SK-N-SH treated with all-trans-retinoic acid at 6 μM for 48 hours (cell line): ENCODE measurements around the gene MED27.
A peak's percentile ranks its signal among the peaks of the same experiment; 100 is the strongest.

Experiments used
- ATAC-seq: fragments of 200-7000 bp; cut with Tn5 transposase; 3 replicates; pipeline ENCODE4 v1.9.1; 2020; ENCODE audit warnings: mild to moderate bottlenecking, moderate library complexity
- ARNTL ChIP-seq: fragments of 450-650 bp; formaldehyde crosslinking; IDR thresholded peaks from 2 replicates; pipeline ENCODE4 v1.5.0; 2020; ENCODE audit warnings: low read depth, mild to moderate bottlenecking, moderate library complexity, borderline replicate concordance
- CSDC2 ChIP-seq: fragments of 250-450 bp; sonication (Bioruptor Pico); IDR thresholded peaks from 2 replicates; pipeline ENCODE4 v1.5.0; 2020; ENCODE audit warnings: mild to moderate bottlenecking, moderate library complexity
- CSRNP3 ChIP-seq: fragments of 250-450 bp; sonication (Bioruptor Pico); IDR thresholded peaks from 2 replicates; pipeline ENCODE4 v1.5.1; 2021; ENCODE audit warnings: mild to moderate bottlenecking, moderate library complexity
- ESRRG ChIP-seq: fragments of 250-450 bp; sonication (Bioruptor Pico); IDR thresholded peaks from 2 replicates; pipeline ENCODE4 v1.6.1; 2021; ENCODE audit warnings: mild to moderate bottlenecking
- GLIS3 ChIP-seq: fragments of 250-450 bp; sonication (Bioruptor Pico); IDR thresholded peaks from 2 replicates; pipeline ENCODE4 v1.5.0; 2020; ENCODE audit warnings: mild to moderate bottlenecking, moderate library complexity
- ISL1 ChIP-seq: fragments of 250-450 bp; sonication (Bioruptor Pico); IDR thresholded peaks from 2 replicates; pipeline ENCODE4 v2.1.2; 2022; ENCODE audit warnings: mild to moderate bottlenecking, moderate library complexity
- OSR1 ChIP-seq: fragments of 250-450 bp; sonication (Bioruptor Pico); IDR thresholded peaks from 2 replicates; pipeline ENCODE4 v1.8.0; 2022; ENCODE audit warnings: moderate library complexity, mild to moderate bottlenecking, inconsistent platforms
- POU6F1 ChIP-seq: fragments of 250-450 bp; sonication (Bioruptor Pico); IDR thresholded peaks from 2 replicates; pipeline ENCODE4 v1.8.0; 2021; ENCODE audit warnings: low read depth, mild to moderate bottlenecking, moderate library complexity, borderline replicate concordance
- PPARA ChIP-seq: fragments of 250-450 bp; sonication (Bioruptor Pico); IDR thresholded peaks from 2 replicates; pipeline ENCODE4 v1.5.0; 2020; ENCODE audit warnings: mild to moderate bottlenecking, borderline replicate concordance
- SNAI2 ChIP-seq: fragments of 250-450 bp; sonication (Bioruptor Pico); IDR thresholded peaks from 2 replicates; pipeline ENCODE4 v1.5.0; 2020; ENCODE audit warnings: mild to moderate bottlenecking, moderate library complexity
- TCF4 ChIP-seq: fragments of 250-450 bp; sonication (Bioruptor Pico); IDR thresholded peaks from 2 replicates; pipeline ENCODE4 v1.8.0; 2021; ENCODE audit warnings: mild to moderate bottlenecking, moderate library complexity, borderline replicate concordance
- TOX ChIP-seq: fragments of 250-450 bp; sonication (Bioruptor Pico); IDR thresholded peaks from 2 replicates; pipeline ENCODE4 v1.8.0; 2021; ENCODE audit warnings: mild to moderate bottlenecking, moderate library complexity, borderline replicate concordance
- ZC3H10 ChIP-seq: fragments of 250-450 bp; sonication (Bioruptor Pico); IDR thresholded peaks from 2 replicates; pipeline ENCODE4 v1.5.1; 2021; ENCODE audit warnings: mild to moderate bottlenecking, moderate library complexity
- ZFP3 ChIP-seq: fragments of 250-450 bp; sonication (Bioruptor Pico); IDR thresholded peaks from 2 replicates; pipeline ENCODE4 v1.5.0; 2020; ENCODE audit warnings: mild to moderate bottlenecking, moderate library complexity
- ZNF565 ChIP-seq: fragments of 450-650 bp; formaldehyde crosslinking; conservative IDR thresholded peaks from 2 replicates; pipeline ENCODE4 v1.5.0; 2020; ENCODE audit warnings: low read depth, mild to moderate bottlenecking, moderate library complexity
- ZNF70 ChIP-seq: fragments of 450-650 bp; formaldehyde crosslinking; IDR thresholded peaks from 2 replicates; pipeline ENCODE4 v1.5.0; 2020; ENCODE audit warnings: mild to moderate bottlenecking, moderate library complexity
- ZNF8 ChIP-seq: fragments of 450-650 bp; formaldehyde crosslinking; IDR thresholded peaks from 2 replicates; pipeline ENCODE4 v1.5.0; 2020; ENCODE audit warnings: mild to moderate bottlenecking, moderate library complexity
- TF ChIP-seq, protein P1 (sequence below): fragments of 250-450 bp; sonication (Bioruptor Pico); IDR thresholded peaks from 2 replicates; pipeline ENCODE4 v1.5.0; 2020; ENCODE audit warnings: mild to moderate bottlenecking, moderate library complexity
- TF ChIP-seq, protein P2 (sequence below): fragments of 250-450 bp; sonication (Bioruptor Pico); IDR thresholded peaks from 2 replicates; pipeline ENCODE4 v1.5.1; 2020; ENCODE audit warnings: low read depth, mild to moderate bottlenecking, moderate library complexity
- TF ChIP-seq, protein P3 (sequence below): fragments of 250-450 bp; sonication (Bioruptor Pico); IDR thresholded peaks from 2 replicates; pipeline ENCODE4 v1.8.0; 2020; ENCODE audit warnings: mild to moderate bottlenecking, moderate library complexity, borderline replicate concordance

Gene MED27

DNA sequence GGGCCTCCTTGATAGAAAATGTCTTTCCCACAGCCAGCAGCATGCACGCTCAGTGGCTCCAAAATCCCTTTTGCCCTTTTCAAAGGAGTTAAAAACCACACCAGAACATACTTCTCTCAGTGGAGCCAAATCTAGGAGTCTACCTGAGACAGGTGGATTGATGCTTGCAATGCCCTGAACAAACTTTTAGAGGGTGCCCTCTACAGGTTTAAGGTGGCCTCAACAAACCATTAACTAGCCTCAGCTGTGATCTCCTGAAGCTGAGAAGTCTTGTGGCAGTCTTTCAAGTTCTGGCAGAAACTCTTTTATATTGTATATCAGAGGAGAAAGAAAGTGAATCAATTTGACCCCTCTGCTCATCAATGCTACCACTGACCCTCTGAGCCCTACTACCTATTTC, 125.4 kb downstream of the MED27 start:
- ATAC-seq: no peak

GRCh38 chr9:131951905-131952304, 127.8 kb downstream of the MED27 start:
- ATAC-seq: peak; percentile 48; the same call in 1 of the 3 replicates
- TF ChIP-seq, protein P1, sequence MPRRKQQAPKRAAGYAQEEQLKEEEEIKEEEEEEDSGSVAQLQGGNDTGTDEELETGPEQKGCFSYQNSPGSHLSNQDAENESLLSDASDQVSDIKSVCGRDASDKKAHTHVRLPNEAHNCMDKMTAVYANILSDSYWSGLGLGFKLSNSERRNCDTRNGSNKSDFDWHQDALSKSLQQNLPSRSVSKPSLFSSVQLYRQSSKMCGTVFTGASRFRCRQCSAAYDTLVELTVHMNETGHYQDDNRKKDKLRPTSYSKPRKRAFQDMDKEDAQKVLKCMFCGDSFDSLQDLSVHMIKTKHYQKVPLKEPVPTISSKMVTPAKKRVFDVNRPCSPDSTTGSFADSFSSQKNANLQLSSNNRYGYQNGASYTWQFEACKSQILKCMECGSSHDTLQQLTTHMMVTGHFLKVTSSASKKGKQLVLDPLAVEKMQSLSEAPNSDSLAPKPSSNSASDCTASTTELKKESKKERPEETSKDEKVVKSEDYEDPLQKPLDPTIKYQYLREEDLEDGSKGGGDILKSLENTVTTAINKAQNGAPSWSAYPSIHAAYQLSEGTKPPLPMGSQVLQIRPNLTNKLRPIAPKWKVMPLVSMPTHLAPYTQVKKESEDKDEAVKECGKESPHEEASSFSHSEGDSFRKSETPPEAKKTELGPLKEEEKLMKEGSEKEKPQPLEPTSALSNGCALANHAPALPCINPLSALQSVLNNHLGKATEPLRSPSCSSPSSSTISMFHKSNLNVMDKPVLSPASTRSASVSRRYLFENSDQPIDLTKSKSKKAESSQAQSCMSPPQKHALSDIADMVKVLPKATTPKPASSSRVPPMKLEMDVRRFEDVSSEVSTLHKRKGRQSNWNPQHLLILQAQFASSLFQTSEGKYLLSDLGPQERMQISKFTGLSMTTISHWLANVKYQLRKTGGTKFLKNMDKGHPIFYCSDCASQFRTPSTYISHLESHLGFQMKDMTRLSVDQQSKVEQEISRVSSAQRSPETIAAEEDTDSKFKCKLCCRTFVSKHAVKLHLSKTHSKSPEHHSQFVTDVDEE (CRISPR knock-in tag): 0 out of 2 replicates have a peak, but pooled peaks have one; percentile 26
- TF ChIP-seq ISL1 (CRISPR knock-in tag) (no peak), CSRNP3 (CRISPR knock-in tag) (no peak)

More for the DNA sequence above, 125.4 kb downstream of the MED27 start:
- TF ChIP-seq ZC3H10 (CRISPR knock-in tag) (no peak), TOX (CRISPR knock-in tag) (no peak), POU6F1 (no peak), GLIS3 (CRISPR knock-in tag) (no peak), ZFP3 (no peak), ISL1 (CRISPR knock-in tag) (no peak), PPARA (no peak), ARNTL (CRISPR knock-in tag) (no peak), ZNF70 (no peak), ZNF8 (CRISPR knock-in tag) (no peak), CSRNP3 (CRISPR knock-in tag) (no peak), CSDC2 (no peak), TCF4 (no peak), OSR1 (no peak), SNAI2 (CRISPR knock-in tag) (no peak), ESRRG (no peak), ZNF565 (CRISPR knock-in tag) (no peak)
- TF ChIP-seq, protein P2, sequence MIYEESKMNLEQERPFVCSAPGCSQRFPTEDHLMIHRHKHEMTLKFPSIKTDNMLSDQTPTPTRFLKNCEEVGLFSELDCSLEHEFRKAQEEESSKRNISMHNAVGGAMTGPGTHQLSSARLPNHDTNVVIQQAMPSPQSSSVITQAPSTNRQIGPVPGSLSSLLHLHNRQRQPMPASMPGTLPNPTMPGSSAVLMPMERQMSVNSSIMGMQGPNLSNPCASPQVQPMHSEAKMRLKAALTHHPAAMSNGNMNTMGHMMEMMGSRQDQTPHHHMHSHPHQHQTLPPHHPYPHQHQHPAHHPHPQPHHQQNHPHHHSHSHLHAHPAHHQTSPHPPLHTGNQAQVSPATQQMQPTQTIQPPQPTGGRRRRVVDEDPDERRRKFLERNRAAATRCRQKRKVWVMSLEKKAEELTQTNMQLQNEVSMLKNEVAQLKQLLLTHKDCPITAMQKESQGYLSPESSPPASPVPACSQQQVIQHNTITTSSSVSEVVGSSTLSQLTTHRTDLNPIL (CRISPR knock-in tag): no peak
- TF ChIP-seq, protein P3, sequence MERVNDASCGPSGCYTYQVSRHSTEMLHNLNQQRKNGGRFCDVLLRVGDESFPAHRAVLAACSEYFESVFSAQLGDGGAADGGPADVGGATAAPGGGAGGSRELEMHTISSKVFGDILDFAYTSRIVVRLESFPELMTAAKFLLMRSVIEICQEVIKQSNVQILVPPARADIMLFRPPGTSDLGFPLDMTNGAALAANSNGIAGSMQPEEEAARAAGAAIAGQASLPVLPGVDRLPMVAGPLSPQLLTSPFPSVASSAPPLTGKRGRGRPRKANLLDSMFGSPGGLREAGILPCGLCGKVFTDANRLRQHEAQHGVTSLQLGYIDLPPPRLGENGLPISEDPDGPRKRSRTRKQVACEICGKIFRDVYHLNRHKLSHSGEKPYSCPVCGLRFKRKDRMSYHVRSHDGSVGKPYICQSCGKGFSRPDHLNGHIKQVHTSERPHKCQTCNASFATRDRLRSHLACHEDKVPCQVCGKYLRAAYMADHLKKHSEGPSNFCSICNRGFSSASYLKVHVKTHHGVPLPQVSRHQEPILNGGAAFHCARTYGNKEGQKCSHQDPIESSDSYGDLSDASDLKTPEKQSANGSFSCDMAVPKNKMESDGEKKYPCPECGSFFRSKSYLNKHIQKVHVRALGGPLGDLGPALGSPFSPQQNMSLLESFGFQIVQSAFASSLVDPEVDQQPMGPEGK (CRISPR knock-in tag): no peak
- TF ChIP-seq, protein P1 (CRISPR knock-in tag): no peak
